ENCODE results near the gene BTG4.

BTG4 gene

DNA sequence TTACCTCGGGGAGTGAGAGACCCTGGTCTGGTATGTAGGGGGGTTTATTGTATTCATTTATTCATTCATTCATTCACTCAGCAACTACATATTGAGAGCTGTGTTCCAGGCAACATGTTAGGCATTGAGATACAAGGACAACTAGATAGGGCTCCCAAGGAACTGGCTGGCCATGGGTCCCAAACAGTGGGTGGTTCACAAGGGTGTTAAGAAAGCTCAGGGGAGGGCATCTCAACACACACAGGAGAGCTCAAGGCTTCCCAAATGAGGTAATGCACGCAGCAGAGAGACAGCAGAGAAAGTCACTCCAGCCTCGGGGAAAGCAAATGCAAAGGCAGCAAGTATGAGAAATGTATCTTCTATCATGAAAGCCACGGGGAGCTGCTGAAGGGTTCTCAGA, 51.8 kb downstream of the BTG4 start:
- TF ChIP-seq, protein P1, sequence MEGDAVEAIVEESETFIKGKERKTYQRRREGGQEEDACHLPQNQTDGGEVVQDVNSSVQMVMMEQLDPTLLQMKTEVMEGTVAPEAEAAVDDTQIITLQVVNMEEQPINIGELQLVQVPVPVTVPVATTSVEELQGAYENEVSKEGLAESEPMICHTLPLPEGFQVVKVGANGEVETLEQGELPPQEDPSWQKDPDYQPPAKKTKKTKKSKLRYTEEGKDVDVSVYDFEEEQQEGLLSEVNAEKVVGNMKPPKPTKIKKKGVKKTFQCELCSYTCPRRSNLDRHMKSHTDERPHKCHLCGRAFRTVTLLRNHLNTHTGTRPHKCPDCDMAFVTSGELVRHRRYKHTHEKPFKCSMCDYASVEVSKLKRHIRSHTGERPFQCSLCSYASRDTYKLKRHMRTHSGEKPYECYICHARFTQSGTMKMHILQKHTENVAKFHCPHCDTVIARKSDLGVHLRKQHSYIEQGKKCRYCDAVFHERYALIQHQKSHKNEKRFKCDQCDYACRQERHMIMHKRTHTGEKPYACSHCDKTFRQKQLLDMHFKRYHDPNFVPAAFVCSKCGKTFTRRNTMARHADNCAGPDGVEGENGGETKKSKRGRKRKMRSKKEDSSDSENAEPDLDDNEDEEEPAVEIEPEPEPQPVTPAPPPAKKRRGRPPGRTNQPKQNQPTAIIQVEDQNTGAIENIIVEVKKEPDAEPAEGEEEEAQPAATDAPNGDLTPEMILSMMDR (conservative IDR thresholded peaks at IDR 0.05): no peak
- no peak overlapping the region for H3K27ac ChIP-seq

DNA sequence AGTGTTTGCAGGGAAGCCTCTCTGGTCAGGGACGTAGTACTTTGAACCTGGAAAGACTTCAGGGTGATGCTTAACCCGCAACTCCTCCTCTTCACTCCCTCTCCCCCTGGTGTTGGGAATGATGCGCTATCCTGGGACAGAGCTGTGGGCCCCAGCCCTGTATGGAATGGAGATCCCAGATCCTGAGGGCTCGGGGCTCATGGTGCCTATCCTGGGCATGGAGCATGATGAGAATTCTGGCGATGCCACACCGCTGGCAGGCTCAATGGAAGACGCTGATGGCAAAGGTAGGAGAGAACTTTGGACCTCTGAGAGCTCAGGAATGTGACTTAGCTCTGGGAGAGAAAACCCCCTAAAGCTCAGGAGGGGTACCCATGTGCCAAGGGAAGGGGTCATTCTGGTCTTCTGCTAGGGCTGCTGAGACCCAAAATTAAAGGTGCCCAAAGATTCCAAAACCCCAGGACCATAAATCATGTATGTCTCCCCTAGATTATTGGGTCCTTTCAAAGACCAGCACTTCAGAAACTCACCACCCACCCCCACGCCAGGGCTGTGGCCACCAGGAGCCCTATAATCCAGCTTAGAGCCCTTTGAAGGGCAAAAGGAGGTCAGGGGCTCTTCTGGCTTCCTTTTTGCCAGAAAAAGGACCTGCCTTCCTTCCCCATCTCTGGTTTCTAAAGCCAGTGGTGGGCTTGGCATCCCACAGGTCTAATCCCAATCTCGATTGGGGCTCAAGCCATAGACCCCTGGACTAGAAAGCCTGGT, 52.5 kb downstream of the BTG4 start:
- TF ChIP-seq, protein P1 (conservative IDR thresholded peaks at IDR 0.05): no peak
- no peak overlapping the region for H3K27ac ChIP-seq

DNA sequence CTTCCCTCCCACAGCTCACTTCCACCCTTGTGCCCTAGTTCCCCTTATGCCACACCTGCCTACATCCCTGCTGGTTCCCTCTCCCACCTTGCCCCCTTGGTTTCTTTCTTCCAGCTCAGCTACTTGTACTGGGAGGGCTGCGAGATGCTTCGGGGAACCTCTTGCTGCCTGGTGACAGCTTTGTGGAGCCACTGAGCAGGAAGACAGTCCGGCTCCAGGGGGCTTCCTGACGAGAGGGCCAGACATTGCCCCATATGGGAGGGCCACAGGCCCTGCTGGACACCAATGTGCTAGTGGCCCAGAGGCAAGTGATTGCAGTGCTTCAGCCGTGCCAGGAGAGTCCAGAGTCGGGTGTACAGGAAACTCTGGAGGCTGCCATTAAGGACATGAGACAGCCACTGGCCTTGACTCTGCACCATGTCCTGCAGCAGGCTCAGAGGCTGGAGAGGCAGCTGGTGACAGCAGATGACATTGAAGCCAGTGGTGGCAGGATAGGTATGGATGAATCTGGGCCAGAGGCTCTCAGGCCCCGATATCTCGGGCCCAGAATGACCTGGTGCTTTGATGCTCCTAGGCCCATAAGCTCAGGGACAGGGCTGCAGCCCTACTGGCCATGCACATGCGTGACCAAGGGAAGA, 54.3 kb downstream of the BTG4 start:
- TF ChIP-seq, protein P1 (conservative IDR thresholded peaks at IDR 0.05): no peak
- no peak overlapping the region for H3K27ac ChIP-seq

DNA sequence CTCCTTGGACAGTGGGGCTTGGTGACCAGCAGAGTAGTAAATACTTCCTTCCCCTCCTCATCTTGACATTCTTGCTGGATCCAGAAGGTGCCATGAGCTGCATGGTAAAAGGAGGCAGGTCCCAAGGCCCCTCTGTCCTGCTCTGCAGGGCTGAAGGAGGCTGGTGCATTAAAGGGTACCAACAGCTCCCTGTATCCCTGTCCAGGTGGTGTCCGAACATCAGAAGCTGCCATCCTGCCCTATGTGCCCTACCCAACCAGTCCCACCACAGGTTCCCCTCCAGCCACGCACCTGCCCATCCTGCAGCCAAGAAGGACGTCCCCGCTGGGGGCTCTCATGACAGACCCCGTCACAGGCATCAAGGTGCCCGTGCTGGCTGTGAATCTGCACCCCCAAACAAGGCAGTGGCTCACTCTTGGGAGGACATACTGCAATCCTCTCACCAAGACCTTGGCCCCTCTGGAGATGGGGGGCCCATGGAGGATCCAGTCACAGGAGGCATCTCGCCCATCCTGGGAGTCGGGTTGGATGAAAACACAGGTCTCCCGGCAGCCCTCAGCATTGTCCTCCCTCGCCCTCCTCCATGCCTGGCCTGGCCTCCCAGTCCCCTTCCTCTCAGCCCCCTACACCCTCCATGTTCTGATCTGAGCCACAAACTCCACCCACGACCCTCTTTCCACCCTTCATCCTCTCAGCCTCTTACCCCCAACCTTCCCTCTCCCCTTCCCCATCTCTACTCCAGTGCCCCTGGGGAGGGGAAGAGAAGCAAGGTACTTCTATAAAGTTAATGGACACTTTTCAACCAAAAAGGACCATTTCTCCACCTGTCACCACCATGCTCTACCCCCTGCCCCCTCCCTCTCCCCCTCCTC, 55.1 kb downstream of the BTG4 start:
- TF ChIP-seq, protein P1 (conservative IDR thresholded peaks at IDR 0.05): no peak
- H3K27ac ChIP-seq: no peak overlapping the region

DNA sequence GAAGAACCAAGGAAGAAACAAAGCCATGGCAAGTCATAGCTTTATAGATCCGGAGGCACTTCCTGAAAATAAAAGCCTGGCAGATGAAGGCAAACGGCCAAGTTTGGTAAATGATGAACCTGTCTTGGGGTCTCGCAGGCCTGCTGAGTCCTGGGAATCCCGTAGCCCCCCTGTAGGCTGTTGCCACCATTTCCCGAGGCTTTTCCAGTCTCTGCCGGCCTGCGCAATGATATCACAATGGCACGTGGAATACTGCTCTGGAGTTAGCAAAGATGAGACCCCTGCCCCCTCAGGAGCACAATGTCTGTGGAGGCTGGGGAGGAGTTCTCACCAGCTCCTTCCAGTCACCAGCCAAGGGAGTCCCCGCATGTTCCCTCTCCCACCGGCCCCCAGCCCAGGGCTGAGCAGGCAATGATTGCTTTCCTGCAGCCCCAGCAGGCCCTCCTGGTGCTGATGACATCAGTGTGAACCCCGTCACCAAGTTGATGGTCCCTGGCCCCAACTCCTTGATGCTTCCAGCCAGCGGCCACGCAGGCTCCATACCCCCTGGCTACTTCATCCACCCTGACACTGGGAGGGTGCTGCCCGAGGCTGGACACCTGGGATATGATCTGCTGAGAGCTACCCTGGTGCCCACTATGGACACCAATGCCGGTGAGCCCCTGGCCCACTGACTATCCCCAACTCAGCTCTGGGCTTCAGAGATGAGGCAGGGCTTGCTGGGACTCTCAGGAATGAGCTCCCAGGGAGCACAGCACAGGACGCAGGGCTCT, 55.9 kb downstream of the BTG4 start:
- TF ChIP-seq, protein P1 (conservative IDR thresholded peaks at IDR 0.05): no peak
- peak overlapping the region; percentile 52; the same call in 1 of the 2 replicates for H3K27ac ChIP-seq

DNA sequence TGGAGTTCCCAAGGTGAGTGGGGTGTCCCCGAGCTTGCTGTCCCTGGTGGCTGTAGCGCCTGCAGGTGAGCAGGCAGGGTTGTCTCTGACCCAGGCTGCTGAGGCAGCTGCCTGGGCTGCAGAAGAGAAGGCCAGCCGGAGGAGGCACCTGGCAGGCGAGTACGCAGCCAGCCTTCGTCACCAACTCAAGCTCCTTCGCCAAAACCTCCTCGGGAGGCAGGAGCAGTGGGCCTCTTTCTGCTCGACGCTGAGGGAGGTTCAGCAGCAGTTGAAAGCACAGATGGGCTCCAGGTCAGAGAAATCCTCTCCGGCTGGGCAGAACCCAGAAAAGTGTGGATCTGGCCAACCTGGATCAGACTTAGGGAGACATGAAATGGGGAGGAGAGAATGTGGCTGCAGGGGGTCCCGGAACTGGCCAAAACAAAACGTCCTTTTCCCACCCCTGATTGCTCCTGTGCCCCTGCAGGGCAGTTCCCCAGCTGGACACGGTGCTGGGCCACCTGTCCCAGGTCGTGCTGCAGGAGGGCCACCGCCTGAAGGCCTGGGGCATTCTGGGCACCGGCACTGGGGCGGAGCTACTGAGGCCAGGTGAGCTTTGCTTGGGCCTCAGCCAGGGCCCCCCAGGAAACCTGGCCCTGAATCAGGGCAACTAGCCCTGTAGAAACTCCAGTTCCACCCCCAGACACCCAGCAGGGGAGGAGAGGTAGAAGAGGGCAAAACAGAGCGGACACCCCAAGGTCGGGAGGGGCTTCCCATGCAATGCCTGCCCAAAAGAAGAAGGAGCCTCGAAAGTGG, 56.7 kb downstream of the BTG4 start:
- peak overlapping the region; percentile 52; the same call in 1 of the 2 replicates for H3K27ac ChIP-seq
- TF ChIP-seq, protein P1 (conservative IDR thresholded peaks at IDR 0.05): no peak
